ENCODE data around the gene CBARP. TPM values are rescaled to one million over a fixed set of nuclear protein-coding genes. Genes with fewer than 3 reads are reported as not detected.
A peak's percentile ranks its signal among the peaks of the same experiment; 100 is the strongest.

Gene CBARP
- total RNA-seq, 1 donor, result 1.8 TPM

GRCh38 chr19:1271528-1272422 lies 34.0 kb upstream of the CBARP start:
- H3K36me3 ChIP-seq (ENCODE audit: insufficient read depth, low read length), result peaks cover 47% of the 10 kb centered on the region
- peaks cover 63% of the 10 kb centered on the region for H3K79me2 ChIP-seq (ENCODE audit: insufficient read depth, low read length)
- H4K20me1 ChIP-seq (ENCODE audit: insufficient read depth, low read length), result peaks cover 44% of the 10 kb centered on the region
- H3K9me3 ChIP-seq (ENCODE audit: low read depth, low read length), result no peaks in the 10 kb centered on the region
- no peaks in the 10 kb centered on the region for H3K27me3 ChIP-seq (ENCODE audit: insufficient read depth, low read length)
- H2AFZ ChIP-seq (ENCODE audit: low read length), result no peak overlapping the region
- TF ChIP-seq, protein P1, sequence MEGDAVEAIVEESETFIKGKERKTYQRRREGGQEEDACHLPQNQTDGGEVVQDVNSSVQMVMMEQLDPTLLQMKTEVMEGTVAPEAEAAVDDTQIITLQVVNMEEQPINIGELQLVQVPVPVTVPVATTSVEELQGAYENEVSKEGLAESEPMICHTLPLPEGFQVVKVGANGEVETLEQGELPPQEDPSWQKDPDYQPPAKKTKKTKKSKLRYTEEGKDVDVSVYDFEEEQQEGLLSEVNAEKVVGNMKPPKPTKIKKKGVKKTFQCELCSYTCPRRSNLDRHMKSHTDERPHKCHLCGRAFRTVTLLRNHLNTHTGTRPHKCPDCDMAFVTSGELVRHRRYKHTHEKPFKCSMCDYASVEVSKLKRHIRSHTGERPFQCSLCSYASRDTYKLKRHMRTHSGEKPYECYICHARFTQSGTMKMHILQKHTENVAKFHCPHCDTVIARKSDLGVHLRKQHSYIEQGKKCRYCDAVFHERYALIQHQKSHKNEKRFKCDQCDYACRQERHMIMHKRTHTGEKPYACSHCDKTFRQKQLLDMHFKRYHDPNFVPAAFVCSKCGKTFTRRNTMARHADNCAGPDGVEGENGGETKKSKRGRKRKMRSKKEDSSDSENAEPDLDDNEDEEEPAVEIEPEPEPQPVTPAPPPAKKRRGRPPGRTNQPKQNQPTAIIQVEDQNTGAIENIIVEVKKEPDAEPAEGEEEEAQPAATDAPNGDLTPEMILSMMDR (IDR thresholded peaks at IDR 0.05; ENCODE audit: extremely low read depth, low read depth, low read length), result no peak
- DNase-seq (ENCODE audit: insufficient read length, low spot score, missing footprints), result no peak
- peak overlapping the region; percentile 75 for H3K4me3 ChIP-seq (ENCODE audit: insufficient read depth, low read length)
- H3K4me2 ChIP-seq (ENCODE audit: insufficient read depth, low read length), result peak overlapping the region; percentile 76
- peaks cover 61% of the 10 kb centered on the region for H3K4me1 ChIP-seq (ENCODE audit: insufficient read depth, low read length)
- peak overlapping the region; percentile 94 for H3K27ac ChIP-seq (ENCODE audit: low read depth, low read length)

DNA sequence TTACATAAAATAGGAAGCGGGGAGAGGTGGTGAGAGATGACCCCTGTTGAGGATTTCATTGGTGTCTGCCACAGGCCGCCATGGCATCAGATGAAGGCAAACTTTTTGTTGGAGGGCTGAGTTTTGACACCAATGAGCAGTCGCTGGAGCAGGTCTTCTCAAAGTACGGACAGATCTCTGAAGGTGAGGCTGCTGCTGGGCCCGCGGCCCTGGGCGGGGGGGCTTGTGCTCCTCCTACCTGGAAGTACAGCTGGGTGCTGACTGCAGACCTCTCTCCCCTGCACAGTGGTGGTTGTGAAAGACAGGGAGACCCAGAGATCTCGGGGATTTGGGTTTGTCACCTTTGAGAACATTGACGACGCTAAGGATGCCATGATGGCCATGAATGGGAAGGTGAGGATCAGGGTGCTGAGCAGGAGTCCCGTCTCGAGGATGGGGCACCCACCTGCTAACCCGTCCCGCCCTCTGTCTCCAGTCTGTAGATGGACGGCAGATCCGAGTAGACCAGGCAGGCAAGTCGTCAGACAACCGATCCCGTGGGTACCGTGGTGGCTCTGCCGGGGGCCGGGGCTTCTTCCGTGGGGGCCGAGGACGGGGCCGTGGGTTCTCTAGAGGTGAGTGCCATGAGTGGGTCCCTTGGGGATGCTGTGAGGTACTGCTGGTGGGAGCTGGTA lies 33.2 kb upstream of the CBARP start:
- no peaks in the 10 kb centered on the region for H3K27me3 ChIP-seq (ENCODE audit: insufficient read depth, low read length)
- peaks cover 56% of the 10 kb centered on the region for H3K4me1 ChIP-seq (ENCODE audit: insufficient read depth, low read length)
- no peaks in the 10 kb centered on the region for H3K9me3 ChIP-seq (ENCODE audit: low read depth, low read length)
- TF ChIP-seq, protein P1 (IDR thresholded peaks at IDR 0.05; ENCODE audit: extremely low read depth, low read depth, low read length), result no peak
- peaks cover 45% of the 10 kb centered on the region for H3K36me3 ChIP-seq (ENCODE audit: insufficient read depth, low read length)
- H3K4me3 ChIP-seq (ENCODE audit: insufficient read depth, low read length), result peak overlapping the region; percentile 75
- peak overlapping the region; percentile 94 for H3K27ac ChIP-seq (ENCODE audit: low read depth, low read length)
- no peak overlapping the region for H2AFZ ChIP-seq (ENCODE audit: low read length)
- peaks cover 44% of the 10 kb centered on the region for H4K20me1 ChIP-seq (ENCODE audit: insufficient read depth, low read length)
- H3K79me2 ChIP-seq (ENCODE audit: insufficient read depth, low read length), result peaks cover 56% of the 10 kb centered on the region
- DNase-seq (ENCODE audit: insufficient read length, low spot score, missing footprints), result no peak
- H3K4me2 ChIP-seq (ENCODE audit: insufficient read depth, low read length), result peak overlapping the region; percentile 76

DNA sequence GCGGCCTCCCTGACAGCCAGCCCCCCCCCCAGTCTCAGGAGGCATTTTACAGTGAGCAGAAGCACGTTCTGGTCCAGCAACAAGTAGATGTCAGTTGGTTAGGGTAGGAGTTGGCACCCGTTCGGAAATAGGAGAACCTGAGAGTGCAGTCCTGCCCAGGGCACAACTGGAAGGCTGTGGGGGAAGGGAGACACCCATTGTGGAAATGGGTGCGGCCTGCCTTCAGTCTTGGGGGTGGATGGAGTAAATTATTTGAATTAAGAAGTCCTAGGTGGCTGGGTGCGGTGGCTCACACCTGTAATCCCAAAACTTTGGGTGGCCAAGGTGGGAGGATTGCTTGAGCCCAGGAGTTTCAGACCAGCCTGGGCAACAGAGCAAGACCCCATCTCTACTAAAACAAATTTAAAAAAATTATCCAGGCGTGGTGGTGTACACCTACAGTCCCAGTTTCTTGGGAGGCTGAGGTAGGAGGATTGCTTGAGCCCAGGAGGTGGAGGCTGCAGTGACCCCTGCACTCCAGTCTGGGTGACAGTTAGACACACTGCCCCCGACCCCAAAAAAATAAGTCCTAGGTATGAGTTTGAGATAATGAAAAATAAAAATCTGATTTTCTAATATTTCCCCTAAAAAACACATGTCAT lies 32.5 kb upstream of the CBARP start:
- TF ChIP-seq, protein P1 (IDR thresholded peaks at IDR 0.05; ENCODE audit: extremely low read depth, low read depth, low read length), result no peak
- H3K27me3 ChIP-seq (ENCODE audit: insufficient read depth, low read length), result no peaks in the 10 kb centered on the region
- H3K4me2 ChIP-seq (ENCODE audit: insufficient read depth, low read length), result peak overlapping the region; percentile 76
- H3K4me3 ChIP-seq (ENCODE audit: insufficient read depth, low read length), result peak overlapping the region; percentile 75
- H3K4me1 ChIP-seq (ENCODE audit: insufficient read depth, low read length), result peaks cover 58% of the 10 kb centered on the region
- no peaks in the 10 kb centered on the region for H3K9me3 ChIP-seq (ENCODE audit: low read depth, low read length)
- peaks cover 44% of the 10 kb centered on the region for H4K20me1 ChIP-seq (ENCODE audit: insufficient read depth, low read length)
- H2AFZ ChIP-seq (ENCODE audit: low read length), result no peak overlapping the region
- peaks cover 54% of the 10 kb centered on the region for H3K79me2 ChIP-seq (ENCODE audit: insufficient read depth, low read length)
- peaks cover 45% of the 10 kb centered on the region for H3K36me3 ChIP-seq (ENCODE audit: insufficient read depth, low read length)
- peak overlapping the region; percentile 94 for H3K27ac ChIP-seq (ENCODE audit: low read depth, low read length)
- DNase-seq (ENCODE audit: insufficient read length, low spot score, missing footprints), result no peak

Measured in osteoblast (primary cell).